HG03442 (cell line): Measurements from ENCODE around the gene POLR2L.

ENCODE experiments used
- ATAC-seq: cut with Tn5 transposase; IDR thresholded peaks from one replicate; pipeline ENCODE4 v1.9.1; 2021; ENCODE audit warnings: mild to moderate bottlenecking, moderate library complexity; ENCODE audit not compliant: unreplicated experiment

Gene POLR2L

GRCh38 chr11:813456-814096, 28.8 kb downstream of the POLR2L start:
- ATAC-seq: no peak

GRCh38 chr11:813072-813455, 29.3 kb downstream of the POLR2L start:
- no peak for ATAC-seq

DNA sequence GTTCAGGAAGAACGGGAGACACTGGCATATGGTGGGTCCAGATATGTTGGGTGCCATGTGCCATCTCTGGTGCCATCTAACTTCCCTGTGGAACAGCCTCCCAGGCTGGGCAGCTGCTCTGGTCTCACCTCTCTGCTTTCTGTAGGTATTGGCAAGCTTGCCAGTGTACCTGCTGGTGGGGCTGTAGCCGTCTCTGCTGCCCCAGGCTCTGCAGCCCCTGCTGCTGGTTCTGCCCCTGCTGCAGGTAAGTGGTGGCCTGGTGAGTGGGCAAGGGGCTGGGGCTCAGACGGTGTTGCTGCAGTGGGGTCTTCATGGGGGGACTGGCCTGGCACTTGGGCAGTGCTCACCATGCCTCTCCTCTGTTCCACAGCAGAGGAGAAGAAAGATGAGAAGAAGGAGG, 29.9 kb downstream of the POLR2L start:
- no peak for ATAC-seq

- ATAC-seq: no peak
Measured at GRCh38 chr11:811446-812245, 30.7 kb downstream of the POLR2L start.

DNA sequence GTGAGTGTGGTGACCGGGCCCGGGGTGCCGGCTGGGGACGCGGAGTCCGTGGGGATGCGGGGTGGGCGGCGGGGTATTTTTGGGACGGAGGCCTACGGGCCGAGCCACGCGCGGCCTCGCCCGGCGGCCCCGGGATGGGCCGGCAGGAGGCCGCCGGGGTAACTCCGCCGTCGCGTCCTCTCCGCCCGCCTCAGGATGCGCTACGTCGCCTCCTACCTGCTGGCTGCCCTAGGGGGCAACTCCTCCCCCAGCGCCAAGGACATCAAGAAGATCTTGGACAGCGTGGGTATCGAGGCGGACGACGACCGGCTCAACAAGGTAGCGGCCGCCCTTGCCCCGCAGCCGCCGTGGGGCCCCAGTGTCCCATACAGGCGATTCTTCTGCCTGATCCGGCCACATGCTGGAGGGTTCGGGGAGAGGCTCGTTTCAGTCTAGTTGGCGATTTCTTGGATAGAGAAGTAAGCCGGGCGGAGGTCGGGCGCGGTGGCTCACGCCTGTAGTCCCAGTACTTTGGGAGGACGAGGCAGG, 32.2 kb downstream of the POLR2L start:
- ATAC-seq: peak; percentile 6

GRCh38 chr11:809287-810039, 32.9 kb downstream of the POLR2L start, which contains the start of gene RPLP2:
Gene RPLP2, plus strand, starts transcription at chr11:809967. Its CDS starts 268 bp downstream, at chr11:810235.
- peak; percentile 71 for ATAC-seq

DNA sequence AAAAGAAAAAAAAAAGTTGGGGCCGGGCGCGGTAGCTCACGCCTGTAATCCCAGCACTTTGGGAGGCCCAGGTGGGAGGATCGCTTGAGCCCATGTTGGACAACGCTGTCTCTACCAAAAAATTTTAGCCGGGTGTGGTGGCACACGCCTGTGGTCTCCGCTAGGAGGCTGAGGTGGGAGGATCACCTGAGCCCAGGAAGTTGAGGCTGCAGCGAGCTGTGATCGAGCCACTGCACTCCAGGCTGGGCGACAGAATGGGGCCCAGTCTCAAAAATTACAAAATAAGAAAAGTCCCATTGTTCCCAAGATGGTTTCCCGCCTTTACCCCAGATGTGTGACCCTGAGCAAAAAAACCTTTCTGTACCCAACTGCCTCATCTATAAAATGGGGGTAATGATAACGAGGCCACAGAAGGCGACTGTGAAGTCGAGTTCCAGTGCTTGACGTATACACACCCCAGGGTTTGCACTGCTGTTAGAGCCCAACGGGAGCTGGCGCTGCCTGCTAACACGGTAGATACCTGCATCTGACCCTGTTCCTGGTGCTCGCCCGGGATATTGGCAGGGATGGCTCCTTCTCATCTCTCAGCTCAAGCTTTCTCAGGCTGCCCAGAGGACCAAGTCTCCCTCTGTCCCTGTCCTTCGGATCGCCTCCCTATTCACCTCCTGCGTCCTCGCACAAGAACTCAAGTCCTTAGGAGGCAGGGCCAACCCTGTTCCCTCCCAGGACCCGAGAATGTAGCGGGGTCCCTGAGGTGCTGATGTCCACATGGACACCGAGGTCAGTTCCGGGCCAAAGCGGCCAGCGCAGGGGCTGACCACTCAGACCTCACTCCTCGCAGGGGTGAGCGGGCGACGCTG, 33.7 kb downstream of the POLR2L start:
- ATAC-seq: no peak

- ATAC-seq: no peak
Measured at GRCh38 chr11:804599-804964, 37.7 kb downstream of the POLR2L start.

- no peak for ATAC-seq
Measured at GRCh38 chr11:803770-804598, 38.3 kb downstream of the POLR2L start.

DNA sequence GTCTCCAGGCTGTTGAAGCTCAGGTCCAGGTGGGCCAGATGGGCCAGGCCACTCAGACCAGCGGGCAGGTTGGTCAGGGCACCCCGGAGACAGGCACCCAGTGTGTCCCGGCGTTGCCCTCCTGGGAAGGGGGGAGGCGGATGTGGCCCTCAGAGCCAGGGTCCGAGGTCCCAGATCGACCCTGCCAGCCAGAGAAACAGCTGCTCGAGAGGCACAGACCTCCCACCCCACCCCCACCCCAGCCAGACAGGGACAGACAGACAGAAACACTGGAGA, 38.9 kb downstream of the POLR2L start:
- no peak for ATAC-seq

GRCh38 chr11:802693-803466, 39.4 kb downstream of the POLR2L start:
- no peak for ATAC-seq

DNA sequence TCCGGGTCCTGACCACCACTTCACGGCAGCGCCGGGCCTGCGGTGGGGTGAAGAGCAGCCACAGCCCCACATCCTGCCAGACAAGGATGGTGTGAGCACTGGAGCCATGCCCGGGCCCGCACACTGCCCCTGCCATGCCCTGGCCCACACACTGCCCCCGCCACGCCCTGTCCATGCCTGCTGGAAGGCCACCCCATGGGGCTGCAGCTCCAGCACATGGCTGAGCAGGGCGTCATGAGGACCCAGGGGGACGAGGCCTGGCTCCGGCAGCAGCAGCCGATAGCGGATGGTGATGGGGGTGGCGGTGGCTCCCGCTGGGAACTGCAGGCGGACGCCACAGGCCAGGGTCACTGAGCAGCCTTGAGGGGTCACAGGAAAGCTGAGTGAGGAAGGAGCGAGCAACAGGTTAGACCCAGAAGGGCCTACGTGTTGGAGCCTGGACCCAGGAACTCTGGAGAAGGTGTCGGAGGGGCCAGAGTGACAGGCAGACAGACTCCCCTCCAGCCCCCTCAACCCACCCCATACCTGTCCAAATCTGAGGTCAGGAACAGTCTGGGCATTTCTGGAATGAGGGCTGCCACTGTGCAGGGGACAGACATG, 40.2 kb downstream of the POLR2L start:
- no peak for ATAC-seq

GRCh38 chr11:801097-801780, 41.1 kb downstream of the POLR2L start:
- ATAC-seq: no peak

- ATAC-seq: no peak
Measured at GRCh38 chr11:800473-800872, 41.9 kb downstream of the POLR2L start.

GRCh38 chr11:799641-800316, 42.5 kb downstream of the POLR2L start:
- no peak for ATAC-seq

GRCh38 chr11:798093-798713, 44.1 kb downstream of the POLR2L start, which contains the start of gene SLC25A22:
Gene SLC25A22, minus strand, starts transcription at chr11:798281. Its CDS starts 3,275 bp downstream, at chr11:795006.
- ATAC-seq: peak; percentile 51
